ENCODE measurements around the gene CBX4. TPM values are rescaled to one million over a fixed set of nuclear protein-coding genes. Genes with fewer than 3 reads are reported as not detected.
A peak's percentile ranks its signal among the peaks of the same experiment; 100 is the strongest.

CBX4 gene
- total and polyA plus RNA-seq, 2 of the 13 experiments (the other 11 are each of a cell fraction or from before 2014, with no cell fraction given) = 25.8 to 50.8 TPM

GRCh38 chr17:79800325-79801155 lies 38.7 kb downstream of the CBX4 start:
- Histone ChIP-seq H2AFZ (ENCODE audit: low read length) (no peak overlapping the region), H3K9me3 (ENCODE audit: low read length) (no peaks in the 10 kb centered on the region), H3K27ac (ENCODE audit: extremely low read length, insufficient read depth, low read length) (no peak overlapping the region), H3K4me3 (replicated peaks in 1 of 3; ENCODE audit: insufficient read depth in 1 of 3, low read depth in 2 of 3, low read length in 3 of 3) (peak overlapping the region; percentile 37 to 73 (median 51)), H3K4me2 (ENCODE audit: low read depth, low read length) (peak overlapping the region; percentile 92), H3K36me3 (replicated peaks in 1 of 2; ENCODE audit: control insufficient read depth in 1 of 2, insufficient read depth in 2 of 2, low read length in 2 of 2) (no peaks in the 10 kb centered on the region), H3K27me3 (ENCODE audit: control insufficient read depth in 1 of 2, insufficient read depth in 2 of 2, low read length in 2 of 2) (peaks cover 51 to 78% of the 10 kb centered on the region in 2 experiments), H3K9ac (ENCODE audit: insufficient read depth, low read depth, low read length) (peak overlapping the region; percentile 43; the same call in 1 of the 2 replicates), H4K20me1 (ENCODE audit: insufficient read depth, low read length) (no peaks in the 10 kb centered on the region), H3K4me1 (ENCODE audit: insufficient read depth, low read length) (peaks cover 75% of the 10 kb centered on the region), H3K79me2 (ENCODE audit: insufficient read depth, low read length) (peaks cover 10% of the 10 kb centered on the region)
- intact Hi-C loops (cut with micrococcal nuclease; ENCODE audit: unreplicated experiment) (no loop called here), in situ Hi-C loops (cut with HindIII; ENCODE audit: extremely low pct_ligation_motif_present, low pct_unique_long_range_greater_than_20kb) (no loop called here)
- DNase-seq (ENCODE audit: low spot score) (no peak), FAIRE-seq (peak; percentile 46), ATAC-seq (peak; percentile 20)
- BruUV-seq (replicated peaks) = no TSS peak
- ChIA-PET POLR2A (interaction anchor here (1.0 to 4.7 kb wide), 9 partner anchors 8 to 193 kb away, joined by 3 to 98 read pairs (median 7); partner anchors contain the start of gene CBX4), CTCF (ENCODE audit: low intra/inter-chr PET ratio, low total read pairs) (no interaction called here)
- 2% methylated on average over 32 of the region's 44 CpGs for WGBS (ENCODE audit: low lambda C conversion rate)
- TF ChIP-seq ZHX1 (CRISPR knock-in tag; IDR thresholded peaks at IDR 0.05; ENCODE audit: low read depth) (no peak), PBX2 (CRISPR knock-in tag; IDR thresholded peaks at IDR 0.05) (no peak), ZUFSP (CRISPR knock-in tag; IDR thresholded peaks at IDR 0.05; ENCODE audit: borderline replicate concordance) (no peak), ZNF770 (CRISPR knock-in tag; IDR thresholded peaks at IDR 0.05) (peak; percentile 92), NR1H2 (CRISPR knock-in tag; IDR thresholded peaks at IDR 0.05; ENCODE audit: borderline replicate concordance, low read depth) (no peak), AKNA (CRISPR knock-in tag; IDR thresholded peaks at IDR 0.05; ENCODE audit: borderline replicate concordance) (no peak), ATAD3A (CRISPR knock-in tag; IDR thresholded peaks at IDR 0.05) (no peak), RFX3 (CRISPR knock-in tag; IDR thresholded peaks at IDR 0.05) (no peak), HIVEP1 (CRISPR knock-in tag; IDR thresholded peaks at IDR 0.05) (no peak; the same call in 1 of the 2 replicates)
